Left forelimb (tissue), 1 donor: ENCODE data around the gene CCDC47.
A peak's percentile ranks its signal among the peaks of the same experiment; 100 is the strongest.
"Not testable (repeated sequence)": the region's sequence is repeated elsewhere in the genome, so short reads cannot be mapped to it uniquely, and the experiment has no call there.

ENCODE experiments used
- DNase-seq: peaks from one replicate; pipeline ENCODE4 v3.0.0-alpha.2; 2018; ENCODE audit warnings: low spot score

CCDC47 gene

GRCh38 chr17:63722403-63722802 is 51.0 kb downstream of the CCDC47 start:
- DNase-seq, result no peak

- not testable (repeated sequence) for DNase-seq
These were observed 53.2 kb downstream of the CCDC47 start for GRCh38 chr17:63720194-63720593.

GRCh38 chr17:63718988-63719387 is 54.4 kb downstream of the CCDC47 start:
- DNase-seq, result no peak

- DNase-seq, result no peak
These were observed 57.0 kb downstream of the CCDC47 start for GRCh38 chr17:63716426-63716825.

- no peak for DNase-seq
These were observed 58.7 kb downstream of the CCDC47 start for GRCh38 chr17:63714550-63715277.

GRCh38 chr17:63709110-63709509 is 64.3 kb downstream of the CCDC47 start:
- DNase-seq, result no peak

- no peak for DNase-seq
These were observed 66.2 kb downstream of the CCDC47 start for GRCh38 chr17:63707151-63707550.

GRCh38 chr17:63706336-63707082 is 66.9 kb downstream of the CCDC47 start:
- DNase-seq, result no peak

- no peak for DNase-seq
These were observed 67.7 kb downstream of the CCDC47 start for GRCh38 chr17:63705657-63706056.

GRCh38 chr17:63704836-63705235 is 68.6 kb downstream of the CCDC47 start:
- DNase-seq, result no peak

- no peak for DNase-seq
These were observed 69.2 kb downstream of the CCDC47 start for GRCh38 chr17:63704259-63704576.

GRCh38 chr17:63703556-63704258 is 69.7 kb downstream of the CCDC47 start:
- peak; percentile 33 for DNase-seq

- DNase-seq, result peak; percentile 30
These were observed 70.4 kb downstream of the CCDC47 start for GRCh38 chr17:63703029-63703428.

GRCh38 chr17:63702721-63703015 is 70.7 kb downstream of the CCDC47 start:
- DNase-seq, result no peak

- DNase-seq, result peak; percentile 53
These were observed 71.3 kb downstream of the CCDC47 start for GRCh38 chr17:63701868-63702720.

GRCh38 chr17:63701456-63701820 is 72.0 kb downstream of the CCDC47 start:
- DNase-seq, result no peak

GRCh38 chr17:63700528-63701455 is 72.6 kb downstream of the CCDC47 start:
- DNase-seq, result peak; percentile 71

GRCh38 chr17:63699638-63700527 is 73.5 kb downstream of the CCDC47 start, which contains the start of gene LIMD2:
LIMD2 (minus strand) TSS chr17:63700125; CDS start chr17:63699298, 827 bp downstream.
- DNase-seq, result peak; percentile 78

GRCh38 chr17:63698886-63699637 is 74.3 kb downstream of the CCDC47 start:
- peak; percentile 75 for DNase-seq
